ENCODE results near the gene PKD2L1. TPM values are rescaled to one million over a fixed set of nuclear protein-coding genes. Genes with fewer than 3 reads are reported as not detected.

The PKD2L1 gene
- total and polyA plus RNA-seq, 2 of the 8 experiments (the other 6 are each of a cell fraction or from before 2014, with no cell fraction given), result 0.20 to 0.33 TPM

DNA sequence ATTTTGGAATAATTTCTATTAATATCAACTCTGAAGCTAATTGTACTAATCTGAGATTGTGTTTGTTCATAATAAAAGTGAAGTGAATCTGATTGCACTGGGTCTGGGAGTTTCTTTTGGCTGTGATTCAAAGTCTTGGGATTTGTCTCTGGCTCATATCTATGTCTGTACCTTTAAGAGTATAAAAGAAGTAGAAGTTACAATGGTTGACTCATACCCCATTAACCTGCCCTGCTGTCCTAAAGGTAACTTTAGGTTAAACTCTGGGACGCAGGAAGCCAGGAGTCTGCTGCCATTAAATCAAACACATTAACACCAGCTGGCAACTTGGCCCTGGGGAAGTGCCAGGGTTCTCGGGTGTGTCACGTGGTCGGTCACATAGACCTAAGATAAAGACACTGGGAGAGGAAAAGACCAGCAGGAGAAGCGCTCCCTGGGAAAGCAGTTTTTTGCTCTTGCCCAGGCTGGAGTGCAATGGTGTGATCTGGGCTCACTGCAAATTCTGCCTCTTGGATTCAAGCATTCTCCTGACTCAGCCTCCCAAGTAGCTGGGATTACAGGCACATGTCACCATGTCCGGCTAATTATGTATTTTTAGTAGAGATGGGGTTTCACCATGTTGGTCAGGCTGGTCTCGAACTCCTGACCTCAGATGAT, 34.8 kb upstream of the PKD2L1 start:
- no peak overlapping the region for H3K4ac ChIP-seq (replicated peaks; ENCODE audit: insufficient read length, low read depth, low read length)
- H4K20me1 ChIP-seq (replicated peaks in 1 of 2; ENCODE audit: control insufficient read depth in 1 of 2, insufficient read depth in 2 of 2, low read length in 2 of 2), result peaks cover 0 to 6% of the 10 kb centered on the region in 2 experiments
- no peak overlapping the region for H4K91ac ChIP-seq (replicated peaks; ENCODE audit: insufficient read length, low read length)
- no peak overlapping the region for H3K23ac ChIP-seq (ENCODE audit: insufficient read length)
- no peak overlapping the region for H3K4me3 ChIP-seq (ENCODE audit: extremely low read depth in 1 of 4, insufficient read depth in 2 of 4, low read depth in 3 of 4, low read length in 4 of 4)
- no peak overlapping the region for H2BK20ac ChIP-seq (ENCODE audit: low read length)
- H3K27ac ChIP-seq (ENCODE audit: low read depth, low read length), result no peak overlapping the region
- no peak overlapping the region; the same call in 1 of the 2 replicates for H2BK12ac ChIP-seq (ENCODE audit: low read depth, low read length)
- H3K23me2 ChIP-seq (ENCODE audit: low read depth, low read length), result no peaks in the 10 kb centered on the region
- H3K4me1 ChIP-seq (replicated peaks in 1 of 4; ENCODE audit: control insufficient read depth in 3 of 4, insufficient read depth in 4 of 4, low read length in 3 of 4), result peaks cover 0 to 6% (median 0%) of the 10 kb centered on the region in 4 experiments; a peak in 1 of 7 replicates
- WGBS, 2 experiments (ENCODE audit: extremely low coverage in 1 of 2, insufficient coverage in 1 of 2, insufficient read length in 1 of 2, insufficient replicate concordance in 2 of 2, low coverage in 1 of 2, low lambda C conversion rate in 2 of 2, missing lambda C conversion rate in 1 of 2), result 77% methylated on average over 7 of the region's 7 CpGs; no CpG with 5 or more reads in 1 of the 2 experiments
- H3K18ac ChIP-seq (ENCODE audit: extremely low read depth, low read length), result no peak overlapping the region
- DNase-seq (ENCODE audit: low read depth in 1 of 2, low spot score in 2 of 2), result no peak
- CTCF ChIA-PET (ENCODE audit: partially characterized antibody), result interaction anchor here (0.6 to 2.0 kb wide), 7 partner anchors 10 to 90 kb away, joined by 3 to 5 read pairs (median 3); no protein-coding TSS in a partner anchor
- no peak overlapping the region for H2BK15ac ChIP-seq (ENCODE audit: low read length)
- no peak overlapping the region for H3K14ac ChIP-seq (ENCODE audit: insufficient read length)
- no peak overlapping the region for H3K9ac ChIP-seq (replicated peaks in 1 of 4; ENCODE audit: extremely low read depth in 1 of 4, low read depth in 3 of 4, low read length in 3 of 4)
- H3K79me1 ChIP-seq (ENCODE audit: low read depth, low read length), result no peaks in the 10 kb centered on the region; the same call in 1 of the 2 replicates
- POLR2A ChIA-PET (ENCODE audit: partially characterized antibody), result interaction anchor here (1.0 to 3.6 kb wide), 7 partner anchors 9 to 273 kb away, joined by 3 to 45 read pairs (median 5); partner anchors contain the start of genes PKD2L1 and SCD
- no peaks in the 10 kb centered on the region for H3K79me2 ChIP-seq (ENCODE audit: control insufficient read depth in 1 of 2, insufficient read depth in 2 of 2, low read length in 2 of 2)
- H3K56ac ChIP-seq (replicated peaks; ENCODE audit: insufficient read length, low read depth, low read length), result no peak overlapping the region
- no peak for FAIRE-seq
- H3K9me3 ChIP-seq (ENCODE audit: insufficient read depth in 2 of 2, low read depth in 1 of 2, low read length in 1 of 2), result no peaks in the 10 kb centered on the region
- no peak overlapping the region for H4K5ac ChIP-seq (ENCODE audit: insufficient read length, low read depth, low read length)
- no peak overlapping the region for H2AFZ ChIP-seq (ENCODE audit: low read length)
- peaks cover 11 to 47% (median 30%) of the 10 kb centered on the region in 4 experiments; a peak in 7 of 8 replicates for H3K36me3 ChIP-seq (ENCODE audit: control insufficient read depth in 2 of 4, insufficient read depth in 4 of 4, low read length in 3 of 4)
- H3K27me3 ChIP-seq (replicated peaks in 1 of 4; ENCODE audit: control insufficient read depth in 3 of 4, extremely low read depth in 1 of 4, insufficient read depth in 3 of 4, low read length in 3 of 4), result no peaks in the 10 kb centered on the region
- no peak overlapping the region for H4K8ac ChIP-seq (ENCODE audit: extremely low read depth, insufficient read depth, low read length)
- no peak overlapping the region for H3K4me2 ChIP-seq (ENCODE audit: insufficient read depth in 1 of 2, low read depth in 2 of 2, low read length in 2 of 2)
- no peak overlapping the region for H2AK5ac ChIP-seq (ENCODE audit: low read depth, low read length)
- no peak overlapping the region for H2BK5ac ChIP-seq (ENCODE audit: low read depth, low read length)
- no peak overlapping the region for H2BK120ac ChIP-seq (replicated peaks; ENCODE audit: low read depth, low read length)
- TF ChIP-seq CBX8 (IDR thresholded peaks at IDR 0.05; ENCODE audit: borderline replicate concordance, low read depth, low read length) (no peak), SIN3A (conservative IDR thresholded peaks at IDR 0.05 in 1 of 2, IDR thresholded peaks at IDR 0.05 in 1 of 2; ENCODE audit: low read depth in 1 of 2, low read length in 2 of 2) (no peak), POLR2A (IDR thresholded peaks at IDR 0.05; ENCODE audit: control extremely low read depth in 1 of 2, low read depth in 2 of 2, low read length in 2 of 2) (peak in 1 of 2 experiments; percentile 16; a peak in 1 of 3 replicates), TAF7 (optimal IDR thresholded peaks at IDR 0.05; ENCODE audit: borderline replicate concordance, low read depth, low read length) (no peak), CHD2 (IDR thresholded peaks at IDR 0.05; ENCODE audit: low read length) (no peak), FOSL1 (IDR thresholded peaks at IDR 0.05; ENCODE audit: insufficient read depth, low read depth, low read length) (no peak), TCF12 (IDR thresholded peaks at IDR 0.05; ENCODE audit: low read depth, low read length) (no peak), POU5F1 (IDR thresholded peaks at IDR 0.05; ENCODE audit: low read depth, low read length) (no peak), YY1 (IDR thresholded peaks at IDR 0.05; ENCODE audit: low read depth, low read length) (no peak), CEBPB (IDR thresholded peaks at IDR 0.05; ENCODE audit: low read depth, low read length) (no peak)
- TF ChIP-seq, protein P1, sequence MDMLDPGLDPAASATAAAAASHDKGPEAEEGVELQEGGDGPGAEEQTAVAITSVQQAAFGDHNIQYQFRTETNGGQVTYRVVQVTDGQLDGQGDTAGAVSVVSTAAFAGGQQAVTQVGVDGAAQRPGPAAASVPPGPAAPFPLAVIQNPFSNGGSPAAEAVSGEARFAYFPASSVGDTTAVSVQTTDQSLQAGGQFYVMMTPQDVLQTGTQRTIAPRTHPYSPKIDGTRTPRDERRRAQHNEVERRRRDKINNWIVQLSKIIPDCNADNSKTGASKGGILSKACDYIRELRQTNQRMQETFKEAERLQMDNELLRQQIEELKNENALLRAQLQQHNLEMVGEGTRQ (IDR thresholded peaks at IDR 0.05; ENCODE audit: low read length), result peak; percentile 38; the same call in 1 of the 2 replicates
- TF ChIP-seq, protein P2, sequence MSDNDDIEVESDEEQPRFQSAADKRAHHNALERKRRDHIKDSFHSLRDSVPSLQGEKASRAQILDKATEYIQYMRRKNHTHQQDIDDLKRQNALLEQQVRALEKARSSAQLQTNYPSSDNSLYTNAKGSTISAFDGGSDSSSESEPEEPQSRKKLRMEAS (IDR thresholded peaks at IDR 0.05), result 0 out of 2 replicates have a peak, but pooled peaks have one; percentile 12

Data from H1 (cell line).